Uterus (tissue), 2 donors: ENCODE measurements around the gene ABRACL.

Experiments used
- CTCF ChIP-seq, 4 experiments: fragments of 200-600 bp in 2 of 4; fragments of 450-650 bp in 2 of 4; sonication (generic) in 2 of 4; IDR thresholded peaks; one replicate each; pipeline ENCODE4 v1.5.1; 2016 to 2019; ENCODE audit warnings: antibody characterized with exemption in 4 of 4, mild to moderate bottlenecking in 2 of 4, moderate library complexity in 1 of 4
- POLR2A ChIP-seq, 2 donors: fragments of 450-650 bp; IDR thresholded peaks; one replicate each; pipeline ENCODE4 v1.6.1; 2016; ENCODE audit warnings: antibody characterized with exemption in 2 of 2, mild to moderate bottlenecking in 1 of 2, moderate library complexity in 1 of 2

GRCh38 chr6:139027620-139028182, 844 bp upstream of the ABRACL start:
- TF ChIP-seq POLR2A (IDR thresholded peaks at IDR 0.05) = no peak
- TF ChIP-seq CTCF (IDR thresholded peaks at IDR 0.05) = no peak
